ENCODE measurements around the gene LCOR. TPM values are rescaled to one million over a fixed set of nuclear protein-coding genes. Genes with fewer than 3 reads are reported as not detected.

Gene LCOR
- total RNA-seq, 1 experiment from 2014 or later, result 39.2 TPM

DNA sequence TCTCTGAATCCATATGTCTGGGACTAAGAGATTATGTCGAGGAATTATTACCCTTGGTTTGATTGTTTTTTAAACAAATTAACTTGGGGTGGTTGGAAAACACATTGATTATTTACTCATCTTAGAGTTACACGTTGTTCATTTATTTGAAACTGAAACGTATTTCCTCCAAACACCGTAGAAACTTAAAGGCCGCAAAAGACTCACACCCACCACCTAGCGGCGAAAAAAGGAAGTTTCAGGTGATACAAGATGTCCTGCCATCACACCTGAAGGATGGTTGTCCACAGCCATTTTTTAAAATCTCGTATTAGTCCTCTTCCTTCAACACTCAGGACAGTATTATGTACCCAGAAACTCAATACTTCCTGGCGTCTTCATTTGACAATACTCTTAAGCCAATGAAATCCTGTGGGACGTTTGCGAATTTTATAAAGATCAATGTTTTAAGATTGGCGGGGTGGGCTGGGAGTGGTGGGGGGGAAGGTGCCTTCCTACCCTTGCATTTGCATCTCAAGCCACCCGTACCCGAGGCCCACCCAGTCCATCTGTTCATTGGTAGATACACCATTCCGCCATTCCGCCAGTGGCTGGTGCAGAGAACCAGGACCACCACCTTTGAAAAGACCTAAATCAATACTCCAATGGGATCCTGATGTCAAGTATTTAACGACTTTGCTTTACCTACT is 1.4 kb upstream of the LCOR start:
- BruUV-seq (replicated peaks), result no TSS peak
- POLR2A ChIA-PET (ENCODE audit: low non-redundant PET), result no interaction called here
- peak overlapping the region; percentile 90 for H3K4me3 ChIP-seq (ENCODE audit: low read depth, low read length, poor library complexity, severe bottlenecking)
- H3K27ac ChIP-seq (ENCODE audit: low read depth, low read length, poor library complexity, severe bottlenecking), result no peak overlapping the region
- peaks cover 16% of the 10 kb centered on the region for H3K4me1 ChIP-seq (ENCODE audit: insufficient read depth, low read length, poor library complexity, severe bottlenecking)
- TF ChIP-seq EZH2 (IDR thresholded peaks at IDR 0.05; ENCODE audit: borderline replicate concordance, low read depth, low read length, poor library complexity, severe bottlenecking), result no peak
- TF ChIP-seq, protein P1, sequence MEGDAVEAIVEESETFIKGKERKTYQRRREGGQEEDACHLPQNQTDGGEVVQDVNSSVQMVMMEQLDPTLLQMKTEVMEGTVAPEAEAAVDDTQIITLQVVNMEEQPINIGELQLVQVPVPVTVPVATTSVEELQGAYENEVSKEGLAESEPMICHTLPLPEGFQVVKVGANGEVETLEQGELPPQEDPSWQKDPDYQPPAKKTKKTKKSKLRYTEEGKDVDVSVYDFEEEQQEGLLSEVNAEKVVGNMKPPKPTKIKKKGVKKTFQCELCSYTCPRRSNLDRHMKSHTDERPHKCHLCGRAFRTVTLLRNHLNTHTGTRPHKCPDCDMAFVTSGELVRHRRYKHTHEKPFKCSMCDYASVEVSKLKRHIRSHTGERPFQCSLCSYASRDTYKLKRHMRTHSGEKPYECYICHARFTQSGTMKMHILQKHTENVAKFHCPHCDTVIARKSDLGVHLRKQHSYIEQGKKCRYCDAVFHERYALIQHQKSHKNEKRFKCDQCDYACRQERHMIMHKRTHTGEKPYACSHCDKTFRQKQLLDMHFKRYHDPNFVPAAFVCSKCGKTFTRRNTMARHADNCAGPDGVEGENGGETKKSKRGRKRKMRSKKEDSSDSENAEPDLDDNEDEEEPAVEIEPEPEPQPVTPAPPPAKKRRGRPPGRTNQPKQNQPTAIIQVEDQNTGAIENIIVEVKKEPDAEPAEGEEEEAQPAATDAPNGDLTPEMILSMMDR (conservative IDR thresholded peaks at IDR 0.05; ENCODE audit: low read depth, low read length), result peak; percentile 84
- H3K27me3 ChIP-seq (replicated peaks; ENCODE audit: insufficient read depth, low read depth, low read length, poor library complexity), result no peaks in the 10 kb centered on the region
- H3K36me3 ChIP-seq (ENCODE audit: insufficient read depth, low read length, poor library complexity, severe bottlenecking), result no peaks in the 10 kb centered on the region
- peak; percentile 68 for DNase-seq (ENCODE audit: low spot score)
- CTCF ChIA-PET, result no interaction called here
- no peaks in the 10 kb centered on the region for H3K9me3 ChIP-seq (ENCODE audit: low read depth, low read length, poor library complexity, severe bottlenecking)
- intact Hi-C loops (cut with micrococcal nuclease; ENCODE audit: unreplicated experiment), result loop anchor here (1.0 to 2.0 kb wide), 3 partner anchors 190 to 456 kb away; no protein-coding TSS in a partner anchor

DNA sequence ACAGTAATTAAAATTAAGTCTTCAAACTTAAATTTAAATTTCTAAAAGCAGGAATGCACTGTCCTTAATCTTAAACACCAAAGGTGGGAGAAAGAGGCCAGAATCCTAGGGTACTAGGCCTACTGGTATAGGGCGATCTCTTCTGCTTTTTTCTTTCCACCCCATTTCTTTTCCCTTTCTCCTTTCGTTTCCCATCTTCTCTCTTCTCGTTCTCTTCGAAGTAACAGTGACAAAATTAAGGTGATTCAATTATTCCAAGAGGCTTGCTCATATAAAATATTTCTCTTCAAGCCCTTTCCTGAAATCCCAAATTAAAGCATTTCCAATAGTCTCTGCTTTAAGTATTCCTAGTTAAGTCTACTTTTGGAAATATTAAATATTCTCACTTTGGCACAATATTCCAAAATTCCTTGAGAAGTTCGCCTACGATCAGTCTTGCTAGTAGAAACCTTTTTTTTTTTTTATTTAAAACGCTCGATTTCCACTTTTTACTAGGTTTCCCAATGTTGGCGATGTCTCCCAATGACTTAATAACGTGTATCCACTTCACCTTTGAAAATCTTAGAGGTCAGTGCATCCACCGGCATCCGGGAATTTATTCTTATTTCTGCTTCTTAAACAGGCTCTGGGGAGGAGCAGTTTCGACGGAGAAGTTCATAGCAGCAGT is 765 bp upstream of the LCOR start:
- intact Hi-C loops (cut with micrococcal nuclease; ENCODE audit: unreplicated experiment), result loop anchor here (1.0 to 2.0 kb wide), 3 partner anchors 191 to 457 kb away; no protein-coding TSS in a partner anchor
- H3K27ac ChIP-seq (ENCODE audit: low read depth, low read length, poor library complexity, severe bottlenecking), result peak overlapping the region; percentile 79
- no peaks in the 10 kb centered on the region for H3K9me3 ChIP-seq (ENCODE audit: low read depth, low read length, poor library complexity, severe bottlenecking)
- H3K4me1 ChIP-seq (ENCODE audit: insufficient read depth, low read length, poor library complexity, severe bottlenecking), result peaks cover 16% of the 10 kb centered on the region
- H3K4me3 ChIP-seq (ENCODE audit: low read depth, low read length, poor library complexity, severe bottlenecking), result peak overlapping the region; percentile 90
- no peaks in the 10 kb centered on the region for H3K27me3 ChIP-seq (replicated peaks; ENCODE audit: insufficient read depth, low read depth, low read length, poor library complexity)
- ChIA-PET CTCF (no interaction called here), POLR2A (ENCODE audit: low non-redundant PET) (no interaction called here)
- H3K36me3 ChIP-seq (ENCODE audit: insufficient read depth, low read length, poor library complexity, severe bottlenecking), result no peaks in the 10 kb centered on the region
- no peak for DNase-seq (ENCODE audit: low spot score)
- BruUV-seq (replicated peaks), result TSS peak; percentile 91
- TF ChIP-seq EZH2 (IDR thresholded peaks at IDR 0.05; ENCODE audit: borderline replicate concordance, low read depth, low read length, poor library complexity, severe bottlenecking), result no peak
- TF ChIP-seq, protein P1 (conservative IDR thresholded peaks at IDR 0.05; ENCODE audit: low read depth, low read length), result no peak

DNA sequence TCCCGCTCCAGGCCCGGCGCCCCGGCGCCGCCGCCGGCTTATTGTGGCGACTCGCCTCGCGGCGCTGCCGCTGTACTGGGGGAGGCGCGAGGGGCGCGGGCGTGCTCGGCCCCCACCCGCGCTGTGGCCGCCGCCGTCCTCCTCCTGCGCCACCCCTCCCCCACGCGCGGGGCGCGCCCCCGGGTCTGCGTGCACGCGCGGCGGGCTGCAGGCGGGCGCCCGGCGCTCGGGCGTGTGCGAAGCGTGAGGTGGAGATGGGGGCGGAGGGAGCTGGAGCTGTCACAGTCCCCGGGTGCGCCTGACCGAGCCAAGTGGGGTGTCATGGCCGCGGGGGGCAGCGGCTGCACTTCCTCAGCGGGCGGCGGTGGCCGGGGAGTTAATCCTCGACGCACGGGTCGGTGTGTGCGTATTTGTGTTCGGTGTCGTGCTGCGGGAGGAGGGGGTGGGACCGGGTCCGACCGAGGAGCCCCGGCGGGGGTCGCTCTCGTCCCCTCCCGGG is 672 bp downstream of the LCOR start:
- intact Hi-C loops (cut with micrococcal nuclease; ENCODE audit: unreplicated experiment), result no loop called here
- ChIA-PET POLR2A (ENCODE audit: low non-redundant PET) (interaction anchor here (0.6 kb wide), 1 partner anchor 69 kb away, joined by 12 read pairs; no protein-coding TSS in a partner anchor), CTCF (interaction anchor here (0.6 kb wide), 1 partner anchor 350 kb away, joined by 3 read pairs; no protein-coding TSS in a partner anchor)
- H3K36me3 ChIP-seq (ENCODE audit: insufficient read depth, low read length, poor library complexity, severe bottlenecking), result no peaks in the 10 kb centered on the region
- H3K4me3 ChIP-seq (ENCODE audit: low read depth, low read length, poor library complexity, severe bottlenecking), result peak overlapping the region; percentile 90
- peak overlapping the region; percentile 91 for H3K27ac ChIP-seq (ENCODE audit: low read depth, low read length, poor library complexity, severe bottlenecking)
- BruUV-seq (replicated peaks), result no TSS peak
- H3K4me1 ChIP-seq (ENCODE audit: insufficient read depth, low read length, poor library complexity, severe bottlenecking), result peaks cover 16% of the 10 kb centered on the region
- TF ChIP-seq, protein P1 (conservative IDR thresholded peaks at IDR 0.05; ENCODE audit: low read depth, low read length), result no peak
- TF ChIP-seq EZH2 (IDR thresholded peaks at IDR 0.05; ENCODE audit: borderline replicate concordance, low read depth, low read length, poor library complexity, severe bottlenecking), result no peak
- H3K9me3 ChIP-seq (ENCODE audit: low read depth, low read length, poor library complexity, severe bottlenecking), result no peaks in the 10 kb centered on the region
- DNase-seq (ENCODE audit: low spot score), result peak; percentile 86
- H3K27me3 ChIP-seq (replicated peaks; ENCODE audit: insufficient read depth, low read depth, low read length, poor library complexity), result no peaks in the 10 kb centered on the region

All from A673 (cell line).